Activated T-cell treated with anti-CD3 and anti-CD28 coated beads, Interleukin-2, amount 50 U/mL, for 4 hours (primary cell): ENCODE measurements around the gene CTDP1. TPM values are rescaled to one million over a fixed set of nuclear protein-coding genes. Genes with fewer than 3 reads are reported as not detected.
"Not testable (repeated sequence)": the region's sequence is repeated elsewhere in the genome, so short reads cannot be mapped to it uniquely, and the experiment has no call there.

Experiments used
- ATAC-seq, 2 donors: fragments of 200-7000 bp; cut with Tn5 transposase; one replicate each; pipeline ENCODE4 v1.10.0; 2021
- DNase-seq: peaks from one replicate; pipeline ENCODE4 v3.0.0-alpha.2; 2020
- H3K27me3 Mint-ChIP-seq: one replicate; pipeline ENCODE4 v1.8.0; 2021; ENCODE audit warnings: low read depth, mixed read lengths
- H3K36me3 Mint-ChIP-seq: one replicate; pipeline ENCODE4 v1.8.0; 2022; ENCODE audit warnings: mixed read lengths; ENCODE audit not compliant: insufficient read depth
- H3K4me1 Mint-ChIP-seq: one replicate; pipeline ENCODE4 v1.8.0; 2021; ENCODE audit warnings: low read depth, mixed read lengths
- H3K4me3 Mint-ChIP-seq: one replicate; pipeline ENCODE4 v1.8.0; 2021; ENCODE audit warnings: mild to moderate bottlenecking, moderate library complexity, mixed read lengths
- H3K9me3 Mint-ChIP-seq: one replicate; pipeline ENCODE4 v1.8.0; 2021; ENCODE audit warnings: mixed read lengths
- total RNA-seq, 3 donors: library from RNA; stranded (reverse); gene quantifications; one replicate each; pipeline ENCODE4 v1.2.1, GENCODE V29; 2021

Gene CTDP1
- total RNA-seq, 3 donors from 2014 or later, result 38.6 to 46.2 (median 44.6) TPM

GRCh38 chr18:79725486-79725885 is 45.9 kb downstream of the CTDP1 start:
- Mint-ChIP-seq H3K27me3 (no peaks in the 10 kb centered on the region), H3K9me3 (peaks cover 9% of the 10 kb centered on the region), H3K36me3 (peaks cover 73% of the 10 kb centered on the region), H3K4me1 (peaks cover 8% of the 10 kb centered on the region), H3K4me3 (no peak overlapping the region)
- DNase-seq (no peak), ATAC-seq (no peak)

DNA sequence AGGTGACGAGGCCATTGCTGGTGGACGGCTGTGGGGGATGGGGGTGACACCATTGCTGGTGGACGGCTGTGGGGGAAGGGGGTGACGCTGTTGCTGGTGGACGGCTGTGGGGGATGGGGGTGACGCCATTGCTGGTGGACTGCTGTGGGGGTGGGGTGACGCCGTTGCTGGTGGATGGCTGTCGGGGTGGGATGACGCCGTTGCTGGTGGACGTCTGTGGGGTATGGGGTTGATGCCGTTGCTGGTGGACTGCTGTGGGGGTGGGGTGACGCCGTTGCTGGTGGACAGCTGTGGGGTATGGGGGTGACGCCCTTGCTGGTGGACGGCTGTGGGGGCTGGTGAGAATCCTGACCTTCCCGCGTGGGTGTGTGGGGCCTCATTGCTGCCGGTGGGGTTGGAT is 47.1 kb downstream of the CTDP1 start:
- H3K36me3 Mint-ChIP-seq, result peaks cover 78% of the 10 kb centered on the region
- peaks cover 13% of the 10 kb centered on the region for H3K9me3 Mint-ChIP-seq
- peaks cover 8% of the 10 kb centered on the region for H3K4me1 Mint-ChIP-seq
- no peak overlapping the region for H3K4me3 Mint-ChIP-seq
- no peaks in the 10 kb centered on the region for H3K27me3 Mint-ChIP-seq
- no peak for ATAC-seq
- no peak for DNase-seq

DNA sequence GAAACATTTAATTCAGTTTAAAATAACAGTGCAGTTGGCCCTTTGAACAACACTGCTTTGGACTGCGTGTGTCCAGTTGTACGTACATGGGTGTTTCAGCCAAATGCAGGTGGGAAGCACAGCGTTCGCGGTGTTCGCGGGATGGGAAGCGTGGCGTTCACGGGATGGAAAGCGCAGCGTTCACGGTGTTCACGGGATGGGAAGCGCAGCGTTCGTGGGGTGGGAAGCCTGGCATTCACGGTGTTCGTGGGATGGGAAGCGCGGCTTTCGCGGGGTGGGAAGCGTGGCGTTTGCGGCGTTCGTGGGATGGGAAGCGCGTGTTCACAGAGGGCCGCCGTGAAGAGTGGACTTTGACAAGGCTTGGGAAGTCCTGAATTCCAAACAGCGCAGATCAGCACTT is 47.6 kb downstream of the CTDP1 start:
- peaks cover 82% of the 10 kb centered on the region for H3K36me3 Mint-ChIP-seq
- no peak for ATAC-seq

GRCh38 chr18:79728931-79729586 is 49.5 kb downstream of the CTDP1 start:
- ATAC-seq, result no peak
- Mint-ChIP-seq H3K9me3 (peaks cover 21% of the 10 kb centered on the region), H3K4me1 (peaks cover 8% of the 10 kb centered on the region), H3K27me3 (no peaks in the 10 kb centered on the region), H3K36me3 (peaks cover 88% of the 10 kb centered on the region), H3K4me3 (no peak overlapping the region)
- DNase-seq, result no peak

More for the DNA sequence above, 47.6 kb downstream of the CTDP1 start:
- no peak for DNase-seq
- peaks cover 17% of the 10 kb centered on the region for H3K9me3 Mint-ChIP-seq
- H3K4me1 Mint-ChIP-seq, result peaks cover 8% of the 10 kb centered on the region
- H3K4me3 Mint-ChIP-seq, result no peak overlapping the region
- no peaks in the 10 kb centered on the region for H3K27me3 Mint-ChIP-seq

- H3K36me3 Mint-ChIP-seq, result peaks cover 88% of the 10 kb centered on the region
- DNase-seq, result no peak
- H3K4me1 Mint-ChIP-seq, result peaks cover 8% of the 10 kb centered on the region
Observed at GRCh38 chr18:79729611-79730010, 50.0 kb downstream of the CTDP1 start.

GRCh38 chr18:79730804-79731203 is 51.2 kb downstream of the CTDP1 start:
- no peak for ATAC-seq
- no peak for DNase-seq
- Mint-ChIP-seq H3K4me1 (peaks cover 5% of the 10 kb centered on the region), H3K27me3 (no peaks in the 10 kb centered on the region), H3K4me3 (no peak overlapping the region), H3K36me3 (peaks cover 85% of the 10 kb centered on the region), H3K9me3 (peaks cover 21% of the 10 kb centered on the region)

More at GRCh38 chr18:79729611-79730010, 50.0 kb downstream of the CTDP1 start:
- no peaks in the 10 kb centered on the region for H3K27me3 Mint-ChIP-seq
- no peak for ATAC-seq
- peaks cover 21% of the 10 kb centered on the region for H3K9me3 Mint-ChIP-seq
- no peak overlapping the region for H3K4me3 Mint-ChIP-seq

DNA sequence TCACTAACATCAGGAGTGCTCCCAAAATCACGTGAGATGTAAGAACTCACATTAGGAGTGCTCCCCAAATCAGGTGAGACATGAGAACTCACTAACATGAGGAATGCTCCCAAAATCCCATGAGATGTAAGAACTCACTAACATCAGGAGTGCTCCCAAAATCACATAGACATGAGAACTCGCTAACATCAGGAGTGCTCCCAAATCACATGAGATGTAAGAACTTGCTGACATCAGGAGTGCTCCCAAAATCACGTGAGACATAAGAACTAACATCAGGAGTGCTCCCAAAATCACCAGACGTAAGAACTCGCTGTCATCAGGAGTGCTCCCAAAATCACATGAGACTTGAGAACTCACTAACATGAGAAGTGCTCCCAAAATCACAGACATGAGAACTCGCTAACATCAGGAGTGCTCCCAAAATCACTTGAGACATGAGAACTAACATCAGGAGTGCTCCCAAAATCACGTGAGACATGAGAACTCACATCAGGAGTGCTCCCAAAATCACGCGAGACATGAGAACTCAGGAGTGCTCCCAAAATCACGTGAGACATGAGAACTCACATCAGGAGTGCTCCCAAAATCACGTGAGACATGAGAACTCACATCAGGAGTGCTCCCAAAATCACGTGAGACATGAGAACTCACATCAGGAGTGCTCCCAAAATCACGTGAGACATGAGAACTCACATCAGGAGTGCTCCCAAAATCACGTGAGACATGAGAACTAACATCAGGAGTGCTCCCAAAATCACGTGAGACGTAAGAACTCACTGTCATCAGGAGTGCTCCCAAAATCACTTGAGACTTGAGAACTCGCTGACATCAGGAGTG is 52.5 kb downstream of the CTDP1 start:
- not testable (repeated sequence) for ATAC-seq, H3K4me3 Mint-ChIP-seq, H3K27me3 Mint-ChIP-seq, DNase-seq, H3K4me1 Mint-ChIP-seq
- peaks cover 83% of the 10 kb centered on the region for H3K36me3 Mint-ChIP-seq
- H3K9me3 Mint-ChIP-seq, result peaks cover 21% of the 10 kb centered on the region

GRCh38 chr18:79732721-79733025 is 53.1 kb downstream of the CTDP1 start:
- DNase-seq (no peak), ATAC-seq (no peak)
- peaks cover 19% of the 10 kb centered on the region for H3K9me3 Mint-ChIP-seq
- H3K4me3 Mint-ChIP-seq, result no peak overlapping the region
- H3K36me3 Mint-ChIP-seq, result peaks cover 83% of the 10 kb centered on the region
- H3K27me3 Mint-ChIP-seq, result no peaks in the 10 kb centered on the region
- H3K4me1 Mint-ChIP-seq, result no peaks in the 10 kb centered on the region

- H3K4me1 Mint-ChIP-seq, result no peaks in the 10 kb centered on the region
- H3K4me3 Mint-ChIP-seq, result no peak overlapping the region
- no peaks in the 10 kb centered on the region for H3K27me3 Mint-ChIP-seq
- ATAC-seq (no peak), DNase-seq (no peak)
- peaks cover 17% of the 10 kb centered on the region for H3K9me3 Mint-ChIP-seq
- H3K36me3 Mint-ChIP-seq, result peaks cover 83% of the 10 kb centered on the region
Observed at GRCh38 chr18:79733135-79733701, 53.6 kb downstream of the CTDP1 start.

GRCh38 chr18:79733986-79734770 is 54.6 kb downstream of the CTDP1 start:
- Mint-ChIP-seq H3K4me1 (no peaks in the 10 kb centered on the region), H3K27me3 (no peaks in the 10 kb centered on the region), H3K4me3 (no peak overlapping the region), H3K9me3 (peaks cover 12% of the 10 kb centered on the region), H3K36me3 (peaks cover 81% of the 10 kb centered on the region)
- ATAC-seq (no peak), DNase-seq (no peak)

DNA sequence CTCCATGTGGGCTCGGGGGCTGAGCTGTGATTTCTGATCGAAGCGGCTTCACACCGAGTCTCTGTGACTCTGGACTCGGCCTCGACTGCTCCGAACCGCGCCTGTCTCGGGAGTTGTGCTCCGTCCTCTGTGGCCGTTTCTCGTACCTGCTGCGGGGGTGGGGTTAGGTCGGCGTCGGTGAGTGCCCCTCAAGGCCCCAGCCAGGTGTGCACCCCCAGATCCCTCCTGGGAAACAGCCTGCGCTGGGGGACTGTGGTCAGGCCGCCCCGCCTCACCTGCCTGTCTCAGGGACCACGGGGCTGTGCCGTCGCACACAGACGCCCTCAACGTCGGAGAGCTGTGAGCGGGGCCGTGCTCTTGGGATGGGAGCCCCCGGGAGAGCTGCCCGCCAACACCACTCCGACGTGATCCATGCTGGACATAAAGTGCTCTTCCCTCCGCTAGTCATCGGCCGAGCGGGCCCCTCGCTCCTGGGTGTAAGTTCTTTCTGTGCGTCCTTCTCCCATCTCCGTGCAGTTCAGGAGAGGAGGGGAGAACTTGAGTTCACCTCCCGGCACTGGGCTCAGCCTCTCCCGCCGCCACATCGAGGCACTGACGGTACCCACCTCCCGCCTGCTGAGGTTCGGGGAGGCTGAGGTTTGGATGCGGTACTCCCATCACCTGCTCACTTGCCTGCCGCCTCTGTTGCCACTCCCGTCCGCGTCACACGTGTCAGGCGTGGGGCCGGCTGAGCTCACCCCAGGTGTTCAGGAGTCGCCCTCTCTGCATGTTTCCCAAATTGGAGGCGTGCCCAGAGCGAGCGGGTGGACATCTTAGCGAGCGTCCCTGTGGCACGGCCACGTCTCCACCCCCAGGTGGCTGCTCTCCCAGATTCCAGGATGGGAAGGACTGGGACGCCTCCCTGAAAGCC is 55.7 kb downstream of the CTDP1 start:
- no peak for ATAC-seq
- Mint-ChIP-seq H3K9me3 (peaks cover 12% of the 10 kb centered on the region), H3K4me1 (no peaks in the 10 kb centered on the region), H3K36me3 (peaks cover 75% of the 10 kb centered on the region), H3K4me3 (no peak overlapping the region), H3K27me3 (no peaks in the 10 kb centered on the region)
- DNase-seq, result no peak

GRCh38 chr18:79736230-79736629 is 56.6 kb downstream of the CTDP1 start:
- H3K9me3 Mint-ChIP-seq, result peaks cover 12% of the 10 kb centered on the region
- H3K4me1 Mint-ChIP-seq, result no peaks in the 10 kb centered on the region
- no peak overlapping the region for H3K4me3 Mint-ChIP-seq
- peaks cover 75% of the 10 kb centered on the region for H3K36me3 Mint-ChIP-seq
- no peaks in the 10 kb centered on the region for H3K27me3 Mint-ChIP-seq
- no peak for DNase-seq
- ATAC-seq, result no peak

GRCh38 chr18:79736846-79737245 is 57.2 kb downstream of the CTDP1 start:
- no peaks in the 10 kb centered on the region for H3K4me1 Mint-ChIP-seq
- ATAC-seq, result no peak
- peaks cover 6% of the 10 kb centered on the region for H3K9me3 Mint-ChIP-seq
- peaks cover 75% of the 10 kb centered on the region for H3K36me3 Mint-ChIP-seq
- H3K27me3 Mint-ChIP-seq, result no peaks in the 10 kb centered on the region
- no peak for DNase-seq
- no peak overlapping the region for H3K4me3 Mint-ChIP-seq
